Stimulated activated CD4-positive, alpha-beta T cell treated with anti-CD3 and anti-CD28 coated beads, Interleukin-4, amount 100 ng/mL, for 24 hours (primary cell): ENCODE results near the gene RPLP1.

Experiments
- DNase-seq: peaks from one replicate; pipeline ENCODE4 v3.0.0-alpha.2; 2020

Gene RPLP1

GRCh38 chr15:69452692-69453521, at the start of gene RPLP1:
TSS of gene RPLP1 (plus strand) at chr15:69452818. CDS start at chr15:69452949, 131 bp downstream.
- DNase-seq = peak; percentile 96

GRCh38 chr15:69403594-69403993, 49.0 kb upstream of the RPLP1 start:
- no peak for DNase-seq

DNA sequence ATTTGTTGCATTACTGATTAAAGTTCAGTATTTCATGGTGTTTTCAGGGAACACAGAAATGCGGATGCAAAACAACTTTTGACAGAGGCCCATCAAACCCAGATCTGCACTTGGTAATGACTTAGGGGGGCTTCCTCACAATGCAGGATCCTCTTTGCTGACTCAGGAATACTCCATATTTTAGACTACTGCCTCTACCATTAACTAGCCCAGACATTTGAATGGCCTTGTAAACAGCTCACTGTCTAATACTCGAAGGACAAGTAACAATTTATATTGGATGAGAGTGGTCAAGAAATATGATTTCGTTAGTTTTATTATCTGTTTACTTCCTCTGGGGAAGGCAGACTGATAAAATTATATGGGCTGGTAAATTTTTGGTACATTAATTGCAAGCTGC, 47.5 kb upstream of the RPLP1 start:
- DNase-seq = no peak

DNA sequence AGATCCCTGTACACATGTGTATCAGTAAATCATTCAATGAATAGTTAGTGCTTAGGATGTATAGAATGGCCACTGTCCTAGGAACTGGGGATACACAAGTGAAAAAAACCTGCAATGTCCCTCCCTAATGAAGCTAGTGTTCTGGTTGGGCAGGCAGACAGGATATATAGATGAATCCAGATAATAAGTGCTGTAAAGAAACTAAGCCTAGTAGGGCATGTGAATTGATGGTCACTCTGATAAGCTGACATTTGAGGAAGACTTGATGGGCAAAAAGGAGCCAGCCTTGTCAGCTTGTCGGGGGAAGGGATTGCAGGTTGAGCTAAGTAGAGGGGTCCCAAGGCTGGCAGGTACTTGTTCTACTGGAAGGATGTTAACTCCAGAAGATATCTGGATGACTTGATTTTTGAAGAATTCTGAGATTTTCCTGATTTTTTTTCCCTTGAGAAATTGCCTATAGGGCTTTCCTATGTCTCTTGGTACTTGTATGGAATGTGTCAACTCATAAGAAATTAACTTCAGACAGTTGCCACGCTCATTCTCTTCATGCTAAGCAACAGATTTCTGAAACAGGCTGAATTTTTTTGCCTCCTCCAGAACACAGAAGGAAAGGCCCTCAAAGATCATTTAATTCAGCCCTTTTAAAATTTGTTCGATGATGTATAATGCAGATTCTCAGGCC, 44.8 kb upstream of the RPLP1 start:
- no peak for DNase-seq

DNA sequence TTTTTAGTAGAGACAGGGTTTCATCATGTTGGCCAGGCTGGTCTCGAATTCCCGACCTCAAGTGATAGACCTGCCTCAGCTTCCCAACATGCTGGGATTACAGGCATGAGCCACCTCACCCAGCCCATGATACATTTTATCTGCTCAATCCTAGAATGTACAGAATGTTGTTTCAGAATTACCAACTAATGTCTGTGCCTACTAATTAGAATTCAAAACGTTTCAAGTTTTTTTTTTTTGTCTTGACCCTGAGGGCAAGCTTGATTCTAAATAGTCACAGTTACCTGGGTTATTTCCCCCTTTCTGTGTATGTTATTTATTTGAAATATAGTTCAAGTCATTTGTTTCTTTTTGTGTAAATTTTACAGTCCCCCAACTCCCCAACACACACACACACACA, 43.8 kb upstream of the RPLP1 start:
- no peak for DNase-seq

DNA sequence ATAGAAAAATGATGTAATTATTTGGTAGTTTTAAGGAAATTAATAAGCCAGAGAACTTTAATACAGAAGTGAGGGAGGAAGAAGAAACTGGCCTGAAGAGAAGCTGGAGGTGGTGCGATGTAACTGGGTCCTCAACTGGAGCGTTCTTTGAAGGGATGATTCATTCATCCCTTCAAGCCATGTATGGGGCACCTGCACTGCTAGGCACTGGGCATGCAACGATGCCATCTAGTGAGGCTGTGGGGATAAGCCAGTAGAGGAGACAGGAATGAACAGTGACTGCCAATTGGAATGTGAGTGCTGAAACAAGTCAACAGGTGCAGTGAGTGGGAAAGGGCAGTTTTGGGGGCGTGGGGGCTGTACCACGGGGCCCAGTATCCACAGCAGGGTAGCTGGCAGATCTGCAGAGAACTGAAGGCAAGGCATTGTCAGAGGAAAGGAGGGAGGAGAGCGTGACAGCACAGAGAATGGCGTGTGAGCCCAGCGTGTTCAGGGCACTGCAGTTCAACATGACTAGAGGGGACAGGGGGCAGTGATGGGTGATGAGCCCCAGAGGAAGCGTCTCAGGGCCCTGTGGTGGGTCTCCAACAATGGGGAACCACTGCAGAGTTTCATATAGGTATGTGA, 42.3 kb upstream of the RPLP1 start:
- peak; percentile 20 for DNase-seq

DNA sequence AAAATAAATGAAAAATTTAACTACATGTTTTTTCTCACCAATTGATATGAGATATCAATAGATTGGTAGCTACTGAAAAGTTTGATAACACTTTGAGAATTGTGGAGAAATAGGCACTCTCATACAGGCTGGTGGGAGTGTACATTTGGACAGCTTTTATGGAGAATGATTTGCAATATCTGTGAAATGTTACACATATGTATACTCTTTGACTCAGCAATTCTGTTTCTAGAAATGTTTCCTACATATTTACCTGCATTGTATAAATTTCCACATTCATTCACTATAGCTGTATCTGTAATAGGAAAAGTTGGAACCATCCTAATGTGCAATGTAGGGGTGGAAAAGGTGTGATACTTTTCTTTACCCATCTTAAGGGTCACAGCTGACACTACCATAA, 40.3 kb upstream of the RPLP1 start:
- no peak for DNase-seq

DNA sequence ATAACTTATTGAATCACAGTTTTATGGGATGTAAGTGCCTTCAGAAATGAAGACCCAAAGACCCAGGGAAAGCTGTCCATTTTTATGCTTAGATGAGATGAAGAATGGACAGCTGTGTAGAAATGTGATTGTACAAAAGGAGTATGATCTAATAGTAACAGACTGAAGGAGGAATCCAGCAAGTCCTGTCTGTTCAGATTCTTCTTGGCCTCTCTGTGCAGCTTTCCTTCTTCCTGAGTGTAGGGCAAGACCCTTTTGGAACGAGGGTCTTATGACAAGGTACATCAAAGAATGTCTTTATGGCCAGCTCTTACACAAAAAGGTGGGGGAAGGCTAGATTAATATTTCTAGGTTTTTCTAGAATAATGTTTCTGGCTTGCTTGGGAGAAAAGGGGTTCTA, 39.9 kb upstream of the RPLP1 start:
- DNase-seq = no peak

GRCh38 chr15:69413822-69414700, 38.6 kb upstream of the RPLP1 start, which contains the start of gene KIF23:
TSS of gene KIF23 (plus strand) at chr15:69414349. CDS start at chr15:69414466, 117 bp downstream.
- peak; percentile 92 for DNase-seq

DNA sequence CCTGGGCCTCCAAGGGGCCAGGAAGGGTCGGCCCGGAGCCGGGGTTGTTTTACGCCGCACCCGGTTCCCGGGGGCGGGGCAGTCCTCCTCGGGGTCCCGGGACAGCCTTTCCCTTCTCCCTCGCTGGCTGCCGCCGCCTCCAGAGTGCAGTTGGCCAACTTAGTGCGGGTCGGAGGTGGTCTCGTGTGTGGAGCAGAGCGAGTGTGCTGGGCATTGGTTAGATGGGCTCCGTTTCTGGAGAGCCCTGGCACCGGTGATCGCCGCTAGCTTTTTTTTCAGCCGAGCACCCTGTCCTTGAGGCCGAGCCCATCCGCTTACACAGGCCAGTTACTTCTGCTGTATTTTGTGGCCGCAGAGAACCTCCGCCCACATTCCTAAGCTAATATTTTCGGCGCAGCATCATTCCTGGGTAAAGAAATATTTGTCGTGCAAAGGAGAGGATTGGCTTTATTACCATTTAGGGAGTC, 37.9 kb upstream of the RPLP1 start:
- DNase-seq = no peak

DNA sequence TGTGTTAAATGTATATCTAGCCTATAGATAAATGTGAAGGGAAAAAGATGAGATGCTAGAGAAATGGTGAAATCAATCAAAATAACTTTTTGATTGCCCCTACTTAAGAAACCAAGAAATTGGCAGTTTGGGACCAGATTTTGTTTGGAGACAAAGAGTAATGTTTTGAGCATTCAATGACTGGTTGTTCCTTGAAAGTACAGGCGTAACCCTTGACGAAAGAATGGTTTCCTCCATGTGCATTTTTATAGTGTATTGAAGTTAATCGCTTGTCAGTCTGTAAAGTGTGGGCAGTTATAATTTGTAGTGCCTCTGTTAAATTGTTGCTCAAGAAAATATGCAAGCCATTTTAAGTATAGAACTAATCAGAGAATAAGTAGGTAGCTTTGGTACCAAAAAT, 37.2 kb upstream of the RPLP1 start:
- DNase-seq = no peak

- DNase-seq = no peak
Measured at GRCh38 chr15:69417581-69417980, 35.0 kb upstream of the RPLP1 start.

GRCh38 chr15:69421498-69421897, 31.1 kb upstream of the RPLP1 start:
- DNase-seq = no peak

DNA sequence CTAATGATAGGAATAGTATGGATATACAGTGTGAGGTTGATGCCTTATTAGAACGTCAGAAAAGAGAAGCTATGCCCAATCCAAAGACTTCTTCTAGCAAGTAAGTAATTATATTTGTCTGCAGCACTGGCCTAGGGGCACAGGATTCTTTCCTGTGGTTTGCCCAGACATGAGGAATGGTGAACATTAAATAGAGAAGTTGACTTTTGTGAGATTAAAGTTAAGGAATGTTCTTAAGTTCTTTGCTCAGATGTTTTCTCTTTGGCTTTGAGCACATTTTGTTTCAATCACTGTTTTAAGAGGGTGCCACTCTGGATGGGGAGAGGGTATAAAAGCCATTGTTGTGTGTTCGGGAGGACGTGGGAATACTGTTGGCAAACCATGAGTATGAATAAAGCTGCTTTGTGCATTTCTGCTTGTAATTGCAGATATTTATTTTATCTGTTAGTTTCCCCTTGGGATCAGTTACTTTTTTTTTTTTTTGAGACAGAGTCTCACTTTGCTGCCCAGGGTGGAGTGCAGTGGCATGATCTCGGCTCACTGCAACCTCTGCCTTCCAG, 30.2 kb upstream of the RPLP1 start:
- no peak for DNase-seq

DNA sequence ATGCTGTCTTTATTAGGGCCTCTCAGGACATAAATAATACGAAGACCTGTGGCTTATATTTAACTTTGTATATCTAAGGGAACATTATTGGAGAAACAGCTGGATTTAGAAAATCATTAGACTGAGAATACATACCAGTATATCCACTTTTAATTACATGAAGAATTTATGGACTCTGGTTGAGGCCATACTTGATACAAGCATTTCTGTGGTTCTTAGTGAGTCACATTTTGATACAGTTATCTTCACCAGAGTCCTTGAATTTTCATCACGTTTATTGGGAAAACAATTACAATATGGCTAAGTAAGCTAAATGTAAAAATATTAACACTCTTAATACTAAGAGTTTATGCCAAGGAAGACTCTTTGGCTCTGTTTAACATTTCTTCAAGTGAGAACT, 28.6 kb upstream of the RPLP1 start:
- no peak for DNase-seq

- no peak for DNase-seq
Measured at GRCh38 chr15:69424748-69425413, 27.7 kb upstream of the RPLP1 start.

GRCh38 chr15:69433831-69434230, 18.8 kb upstream of the RPLP1 start:
- no peak for DNase-seq

DNA sequence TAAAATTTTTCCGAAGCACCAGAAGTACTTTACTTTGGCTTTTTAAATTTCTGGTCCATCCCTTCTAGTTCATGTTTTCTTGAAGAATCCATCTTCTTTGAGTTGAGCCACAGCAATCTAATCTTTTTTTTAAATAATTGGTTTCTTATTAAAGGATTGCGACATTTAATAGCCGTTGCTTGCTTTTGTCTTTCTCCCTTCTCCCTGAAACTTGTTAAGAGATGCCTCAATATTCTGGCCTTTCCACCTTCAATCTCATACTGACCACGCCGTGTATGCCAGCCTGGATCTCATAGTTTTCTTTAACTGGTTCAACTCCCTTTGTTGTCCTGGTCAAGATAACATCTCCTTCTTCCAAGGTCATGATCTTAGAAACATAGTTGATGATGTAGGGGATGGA, 18.4 kb upstream of the RPLP1 start:
- DNase-seq = no peak

DNA sequence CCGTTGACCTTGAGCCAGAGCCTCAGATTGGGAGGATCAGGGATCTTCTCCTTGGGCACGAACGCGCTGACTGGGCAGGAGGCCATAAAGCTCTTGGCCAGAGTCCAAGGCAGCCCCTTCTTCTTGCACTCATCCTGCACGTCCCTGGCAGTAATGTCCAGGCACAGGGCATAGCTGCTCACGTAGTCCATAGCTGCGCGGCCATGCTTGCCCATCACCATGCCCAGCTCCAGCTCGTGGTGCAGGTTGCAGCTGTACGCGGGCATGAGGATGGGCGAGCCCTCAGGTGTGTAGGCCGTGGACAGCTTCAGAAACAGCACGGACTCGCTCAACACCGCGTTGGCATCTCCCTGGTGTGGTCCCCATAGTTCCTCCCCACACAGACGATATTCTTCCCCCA, 17.9 kb upstream of the RPLP1 start:
- DNase-seq = no peak

- DNase-seq = no peak
Measured at GRCh38 chr15:69435985-69436384, 16.6 kb upstream of the RPLP1 start.

DNA sequence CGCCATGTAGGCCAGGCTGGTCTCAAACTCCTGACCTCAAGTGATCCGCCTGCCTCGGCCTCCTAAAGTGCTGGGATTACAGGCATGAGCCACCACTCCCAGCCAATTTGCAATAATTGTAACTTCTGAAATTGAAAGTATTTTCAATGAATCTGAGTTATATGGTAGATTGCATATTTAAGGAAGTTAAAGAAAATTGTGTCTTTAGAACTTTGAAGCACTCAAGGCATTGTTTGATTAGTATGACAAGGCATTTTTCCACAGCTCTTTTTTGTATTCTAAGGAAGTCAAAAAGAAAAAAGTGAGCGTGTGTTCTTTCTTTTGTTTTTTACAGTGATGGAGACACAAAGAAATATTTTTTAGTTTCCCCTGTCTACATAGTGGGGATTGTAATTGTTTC, 15.7 kb upstream of the RPLP1 start:
- DNase-seq = no peak

- no peak for DNase-seq
Measured at GRCh38 chr15:69439623-69440022, 13.0 kb upstream of the RPLP1 start.
